K562 (cell line): ENCODE results near the gene PLD6. TPM values are rescaled to one million over a fixed set of nuclear protein-coding genes. Genes with fewer than 3 reads are reported as not detected.
A peak's percentile ranks its signal among the peaks of the same experiment; 100 is the strongest.

ENCODE experiments used
- ATAC-seq: fragments of 200-7000 bp; cut with Tn5 transposase; 3 replicates; pipeline ENCODE4 v1.9.1; 2020; ENCODE audit warnings: moderate library complexity
- BruUV-seq: library from RNA; stranded (reverse); fragments of 400-500 nt; replicated peaks from 2 replicates; lab custom pipeline; 2021; lab: Mats Ljungman, UMichigan
- CTCF ChIA-PET: fragments of 300-600 bp; formaldehyde crosslinking; extraction: SDS; loops from one replicate; lab custom pipeline; 2021; ENCODE audit warnings: low intra/inter-chr PET ratio; lab: Yijun Ruan, JAX
- POLR2A ChIA-PET: fragments of 300-600, 350-650 bp; sonication (Branson Sonifier 250); formaldehyde crosslinking; extraction: SDS; loops from one replicate; lab custom pipeline; 2021; ENCODE audit warnings: antibody characterized with exemption, inconsistent platforms; lab: Yijun Ruan, JAX
- DNase-seq, 4 experiments: peaks; one replicate each; pipeline versions ENCODE4 v3.0.0 to v3.0.0-alpha.2; 2011 to 2018; ENCODE audit warnings: low spot score in 3 of 4, mixed read lengths in 3 of 4; ENCODE audit errors: extremely low read depth in 1 of 4
- FAIRE-seq: peaks from 2 replicates; lab custom pipeline; 2011; peaks lifted over from hg19 to GRCh38; lab: Jason Lieb, UNC
- H2AFZ ChIP-seq: 2 replicates; pipeline ENCODE4 v1.6.0; 2011; ENCODE audit warnings: low read depth, low read length, control low read depth, inconsistent platforms
- H3K27ac ChIP-seq: fragments of 200-600 bp; 3 replicates; pipeline ENCODE4 v1.8.0; 2011; ENCODE audit warnings: low read depth, mild to moderate bottlenecking, control low read depth, inconsistent platforms, low read length, moderate library complexity, mixed read lengths; ENCODE audit errors: extremely low read depth
- H3K27me3 ChIP-seq, 2 experiments: fragments of 300-600 bp in 1 of 2; 2 replicates in 1 of 2; 3 replicates in 1 of 2; pipeline versions ENCODE4 v1.6.0 to v1.8.0; 2011; ENCODE audit warnings: inconsistent platforms in 2 of 2, low read length in 2 of 2, mild to moderate bottlenecking in 1 of 2, mixed read lengths in 1 of 2, moderate library complexity in 1 of 2; ENCODE audit not compliant: control insufficient read depth in 2 of 2, insufficient read depth in 2 of 2
- H3K36me3 ChIP-seq: fragments of 300-600 bp; 3 replicates; pipeline ENCODE4 v1.8.0; 2011; ENCODE audit warnings: mild to moderate bottlenecking, low read length, inconsistent platforms; ENCODE audit not compliant: control insufficient read depth, insufficient read depth
- H3K4me1 ChIP-seq, 2 experiments: fragments of 200-600 bp in 1 of 2; replicated peaks in 1 of 2; 2 replicates in 1 of 2; 3 replicates in 1 of 2; pipeline versions ENCODE4 v1.5.1 to v1.8.0; 2011; ENCODE audit warnings: inconsistent platforms in 2 of 2, low read length in 2 of 2, mild to moderate bottlenecking in 1 of 2, mixed read lengths in 1 of 2, moderate library complexity in 1 of 2; ENCODE audit not compliant: control insufficient read depth in 2 of 2, insufficient read depth in 2 of 2
- H3K4me2 ChIP-seq: 2 replicates; pipeline ENCODE4 v1.6.1; 2011; ENCODE audit warnings: low read length, control low read depth, inconsistent platforms, mixed read lengths; ENCODE audit not compliant: insufficient read depth
- H3K4me3 ChIP-seq: fragments of 200-600 bp; sonication (generic), shearing (Covaris generic); 2 replicates; pipeline ENCODE4 v1.5.1; 2016; ENCODE audit warnings: control low read depth, inconsistent platforms
- H3K79me2 ChIP-seq: fragments of 200-600 bp; 3 replicates; pipeline ENCODE4 v1.8.0; 2011; ENCODE audit warnings: low read length, inconsistent platforms; ENCODE audit not compliant: control insufficient read depth, insufficient read depth
- H3K9ac ChIP-seq, 2 experiments: 2 replicates each; pipeline versions ENCODE4 v1.6.0 to v1.6.1; 2011; ENCODE audit warnings: low read depth in 2 of 2, low read length in 2 of 2, control low read depth in 1 of 2, inconsistent platforms in 1 of 2, mild to moderate bottlenecking in 1 of 2, mixed read lengths in 1 of 2; ENCODE audit not compliant: insufficient read depth in 1 of 2
- H3K9me1 ChIP-seq: one replicate; pipeline ENCODE4 v1.6.0; 2011; ENCODE audit warnings: inconsistent platforms, mild to moderate bottlenecking, low read length, moderate library complexity; ENCODE audit not compliant: control insufficient read depth, insufficient read depth
- H3K9me3 ChIP-seq: replicated peaks from 2 replicates; pipeline ENCODE4 v1.5.1; 2011; ENCODE audit warnings: low read depth, low read length, inconsistent platforms; ENCODE audit not compliant: control insufficient read depth, insufficient read depth
- H4K20me1 ChIP-seq: replicated peaks from 2 replicates; pipeline ENCODE4 v1.6.1; 2011; ENCODE audit warnings: low read length, inconsistent platforms, mixed read lengths; ENCODE audit not compliant: control insufficient read depth, insufficient read depth
- PTBP1 ChIP-seq: fragments of 200-400 bp; formaldehyde crosslinking; IDR thresholded peaks from 2 replicates; pipeline ENCODE4 v1.6.1; 2017; ENCODE audit warnings: low read depth, low read length
- WGBS: fragments of 100-300 bp; shearing (Covaris generic); methylation state at CpG from one replicate; pipeline ENCODE4 v1.1.6; 2016; ENCODE audit warnings: low coverage, mixed read lengths; ENCODE audit not compliant: insufficient coverage; ENCODE audit errors: missing lambda C conversion rate; 5-methylcytosine and 5-hydroxymethylcytosine counted together
- in situ Hi-C: fragments of 300-500 bp; cut with MboI; formaldehyde crosslinking; loops from 4 replicates; pipeline ENCODE4 v1.15.0; 2018; ENCODE audit warnings: inconsistent platforms, mixed read lengths
- intact Hi-C: fragments of 100-400 bp; cut with micrococcal nuclease; formaldehyde crosslinking; loops from 2 replicates; pipeline ENCODE4 v1.14.2; 2022
- polyA plus RNA-seq, 8 experiments: library from polyadenylated mRNA; depleted of rRNA in 4 of 8; stranded (reverse) in 5 of 8; unstranded in 3 of 8; fragments of >200 nt; fragmentation: Nextera tagmentation in 2 of 8; fragmentation: Illumina TruSeq in 1 of 8; extraction: Ambion mirVana in 2 of 8; extraction: Trizol in 1 of 8; gene quantifications; 2 replicates each; pipeline versions ENCODE4 v1.2.1 to v1.2.3, GENCODE V29; 2011 to 2014; ENCODE audit warnings: inconsistent platforms in 1 of 8, missing spikeins in 1 of 8
- total RNA-seq, 7 experiments: library from RNA; depleted of rRNA in 6 of 7; stranded (reverse); fragments of >200 nt in 6 of 7; fragmentation: Illumina TruSeq in 2 of 7; extraction: Trizol in 2 of 7; gene quantifications; 2 replicates each; pipeline versions ENCODE4 v1.2.1 to v1.2.3, GENCODE V29; 2011 to 2021; ENCODE audit warnings: low replicate concordance in 1 of 7
- TF ChIP-seq, protein P1 (sequence below): sonication (generic); formaldehyde crosslinking; IDR thresholded peaks from 2 replicates; pipeline ENCODE4 v1.5.0; 2020; ENCODE audit warnings: missing genetic modification reagents
- TF ChIP-seq, protein P2 (sequence below): fragments of 450-650 bp; formaldehyde crosslinking; IDR thresholded peaks from 2 replicates; pipeline ENCODE4 v1.4.0; 2020; ENCODE audit warnings: mild to moderate bottlenecking, mixed read lengths

Gene PLD6
- total and polyA plus RNA-seq, 9 of the 15 experiments (the other 6 are each of a cell fraction or from before 2014, with no cell fraction given), result 3.6 to 15.6 (median 10.0) TPM

DNA sequence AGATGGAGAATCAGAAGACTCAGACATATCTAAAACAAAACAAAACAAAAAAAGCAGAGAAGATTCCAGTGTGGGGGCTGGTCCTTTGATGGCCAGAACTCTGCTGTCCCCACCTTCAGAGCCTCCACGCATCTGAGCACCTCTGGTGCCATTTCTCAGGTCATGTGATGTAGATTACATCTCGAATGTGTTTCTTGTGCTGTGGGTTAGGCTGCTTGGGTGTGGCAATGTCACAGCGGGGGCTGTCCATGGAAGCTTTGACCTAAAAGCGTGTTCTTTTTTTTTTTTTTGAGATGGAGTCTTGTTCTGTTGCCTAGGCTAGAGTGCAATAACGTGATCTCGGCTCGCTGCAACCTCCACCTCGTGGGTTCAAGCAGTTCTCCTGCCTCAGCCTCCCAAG is 51.2 kb downstream of the PLD6 start:
- Histone ChIP-seq H3K9me1 (no peaks in the 10 kb centered on the region), H3K36me3 (peaks cover 40% of the 10 kb centered on the region; the same call in 2 of the 3 replicates), H3K4me2 (no peak overlapping the region), H3K9me3 (no peaks in the 10 kb centered on the region), H2AFZ (no peak overlapping the region), H3K79me2 (no peaks in the 10 kb centered on the region), H3K27ac (no peak overlapping the region), H3K27me3 (no peaks in the 10 kb centered on the region), H3K4me1 (no peaks in the 10 kb centered on the region; a peak in 1 of 5 replicates), H3K4me3 (no peak overlapping the region), H3K9ac (no peak overlapping the region), H4K20me1 (no peaks in the 10 kb centered on the region)
- intact Hi-C loops, result no loop called here
- in situ Hi-C loops, result no loop called here
- FAIRE-seq (no peak), DNase-seq (peak in 1 of 4 experiments; percentile 13), ATAC-seq (no peak)
- BruUV-seq, result no TSS peak
- TF ChIP-seq, protein P1, sequence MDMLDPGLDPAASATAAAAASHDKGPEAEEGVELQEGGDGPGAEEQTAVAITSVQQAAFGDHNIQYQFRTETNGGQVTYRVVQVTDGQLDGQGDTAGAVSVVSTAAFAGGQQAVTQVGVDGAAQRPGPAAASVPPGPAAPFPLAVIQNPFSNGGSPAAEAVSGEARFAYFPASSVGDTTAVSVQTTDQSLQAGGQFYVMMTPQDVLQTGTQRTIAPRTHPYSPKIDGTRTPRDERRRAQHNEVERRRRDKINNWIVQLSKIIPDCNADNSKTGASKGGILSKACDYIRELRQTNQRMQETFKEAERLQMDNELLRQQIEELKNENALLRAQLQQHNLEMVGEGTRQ (CRISPR knock-in tag), result peak; percentile 25; the same call in 1 of the 2 replicates
- no peak for TF ChIP-seq PTBP1
- TF ChIP-seq, protein P2, sequence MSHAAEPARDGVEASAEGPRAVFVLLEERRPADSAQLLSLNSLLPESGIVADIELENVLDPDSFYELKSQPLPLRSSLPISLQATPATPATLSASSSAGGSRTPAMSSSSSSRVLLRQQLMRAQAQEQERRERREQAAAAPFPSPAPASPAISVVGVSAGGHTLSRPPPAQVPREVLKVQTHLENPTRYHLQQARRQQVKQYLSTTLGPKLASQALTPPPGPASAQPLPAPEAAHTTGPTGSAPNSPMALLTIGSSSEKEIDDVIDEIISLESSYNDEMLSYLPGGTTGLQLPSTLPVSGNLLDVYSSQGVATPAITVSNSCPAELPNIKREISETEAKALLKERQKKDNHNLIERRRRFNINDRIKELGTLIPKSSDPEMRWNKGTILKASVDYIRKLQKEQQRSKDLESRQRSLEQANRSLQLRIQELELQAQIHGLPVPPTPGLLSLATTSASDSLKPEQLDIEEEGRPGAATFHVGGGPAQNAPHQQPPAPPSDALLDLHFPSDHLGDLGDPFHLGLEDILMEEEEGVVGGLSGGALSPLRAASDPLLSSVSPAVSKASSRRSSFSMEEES (CRISPR knock-in tag), result peak; percentile 24
- WGBS, result 50% methylated on average over 4 of the region's 8 CpGs
- POLR2A ChIA-PET, result no interaction called here
- CTCF ChIA-PET, result interaction anchor here (0.6 kb wide), 1 partner anchor 13 kb away, joined by 4 read pairs; no protein-coding TSS in a partner anchor
